Keratinocyte (primary cell): Measurements from ENCODE around the gene TRIL. TPM values are rescaled to one million over a fixed set of nuclear protein-coding genes. Genes with fewer than 3 reads are reported as not detected.

Source experiments
- DNase-seq: peaks from one replicate; pipeline ENCODE4 v3.0.0-alpha.2; 2011; ENCODE audit warnings: low read depth, missing footprints, low spot score
- FAIRE-seq: peaks from 2 replicates; lab custom pipeline; 2011; peaks lifted over from hg19 to GRCh38; lab: Jason Lieb, UNC
- H2AFZ ChIP-seq: 2 replicates; pipeline ENCODE4 v1.6.0; 2012; ENCODE audit warnings: low read length, control low read depth, inconsistent platforms; ENCODE audit not compliant: control insufficient read depth
- H3K27ac ChIP-seq: 2 replicates; pipeline ENCODE4 v1.5.1; 2011; ENCODE audit warnings: low read length; ENCODE audit not compliant: control insufficient read depth, insufficient read depth
- H3K27me3 ChIP-seq: 3 replicates; pipeline ENCODE4 v1.6.0; 2011; ENCODE audit warnings: low read length; ENCODE audit not compliant: control insufficient read depth, insufficient read depth; ENCODE audit errors: extremely low read depth
- H3K36me3 ChIP-seq, 2 experiments: 2 replicates in 1 of 2; 3 replicates in 1 of 2; pipeline ENCODE4 v1.5.1; 2011; ENCODE audit warnings: low read length in 2 of 2, mild to moderate bottlenecking in 1 of 2; ENCODE audit not compliant: control insufficient read depth in 2 of 2, insufficient read depth in 2 of 2; ENCODE audit errors: extremely low read depth in 1 of 2
- H3K4me1 ChIP-seq: 3 replicates; pipeline ENCODE4 v1.5.1; 2011; ENCODE audit warnings: low read length; ENCODE audit not compliant: control insufficient read depth, insufficient read depth; ENCODE audit errors: extremely low read depth
- H3K4me2 ChIP-seq: 3 replicates; pipeline ENCODE4 v1.6.0; 2011; ENCODE audit warnings: low read depth, low read length; ENCODE audit not compliant: control insufficient read depth, insufficient read depth; ENCODE audit errors: extremely low read depth
- H3K4me3 ChIP-seq, 3 experiments: fragments of 200-600 bp in 1 of 3; sonication (generic) in 1 of 3; 2 replicates in 2 of 3; 3 replicates in 1 of 3; pipeline ENCODE4 v1.5.1; 2011 to 2016; ENCODE audit warnings: low read length in 3 of 3, mild to moderate bottlenecking in 3 of 3, control low read depth in 2 of 3, inconsistent platforms in 1 of 3, low read depth in 1 of 3, mixed read lengths in 1 of 3, mixed run types in 1 of 3, moderate library complexity in 1 of 3; ENCODE audit not compliant: control insufficient read depth in 2 of 3, insufficient read depth in 2 of 3; ENCODE audit errors: extremely low read depth in 1 of 3
- H3K79me2 ChIP-seq: 2 replicates; pipeline ENCODE4 v1.6.0; 2012; ENCODE audit warnings: low read length; ENCODE audit not compliant: control insufficient read depth, insufficient read depth
- H3K9ac ChIP-seq: 3 replicates; pipeline ENCODE4 v1.6.0; 2011; ENCODE audit warnings: low read length; ENCODE audit not compliant: control insufficient read depth, insufficient read depth; ENCODE audit errors: extremely low read depth
- H3K9me1 ChIP-seq: 3 replicates; pipeline ENCODE4 v1.6.0; 2011; ENCODE audit warnings: low read length; ENCODE audit not compliant: control insufficient read depth, insufficient read depth; ENCODE audit errors: extremely low read depth
- H3K9me3 ChIP-seq: 2 replicates; pipeline ENCODE4 v1.5.1; 2012; ENCODE audit warnings: low read depth, low read length; ENCODE audit not compliant: control insufficient read depth
- H4K20me1 ChIP-seq: 3 replicates; pipeline ENCODE4 v1.6.0; 2011; ENCODE audit warnings: low read length; ENCODE audit not compliant: control insufficient read depth, insufficient read depth; ENCODE audit errors: extremely low read depth
- CTCF ChIP-seq, 3 experiments: IDR thresholded peaks in 1 of 3; conservative IDR thresholded peaks in 1 of 3; optimal IDR thresholded peaks in 1 of 3; 2 replicates in 2 of 3; 3 replicates in 1 of 3; pipeline versions ENCODE3 to v1.5.1; 2011; ENCODE audit warnings: low read length in 3 of 3, mild to moderate bottlenecking in 3 of 3, moderate library complexity in 2 of 3, control low read depth in 1 of 3, inconsistent platforms in 1 of 3; ENCODE audit not compliant: insufficient read depth in 2 of 3; ENCODE audit errors: extremely low read depth in 1 of 3
- EZH2 ChIP-seq: IDR thresholded peaks from one replicate; pipeline ENCODE4 v1.6.1; 2012; ENCODE audit warnings: inconsistent platforms, mild to moderate bottlenecking, low read length, moderate library complexity
- dilution Hi-C: fragments of 300-500 bp; cut with MboI; formaldehyde crosslinking; loops from one replicate; pipeline ENCODE4 v1.7.0; 2020; ENCODE audit warnings: low sequenced_read_pairs; ENCODE audit not compliant: extremely low pct_ligation_motif_present
- polyA plus RNA-seq, 5 experiments: library from polyadenylated mRNA; depleted of rRNA in 3 of 5; stranded (reverse) in 3 of 5; stranded (forward) in 1 of 5; unstranded in 1 of 5; fragments of >200 nt; gene quantifications; 1 replicate in 1 of 5; 2 replicates in 3 of 5; 3 replicates in 1 of 5; pipeline versions ENCODE4 v1.2.1 to v1.2.3, GENCODE V29; 2011 to 2012; ENCODE audit warnings: missing spikeins in 2 of 5, low read depth in 1 of 5, low replicate concordance in 1 of 5

Gene TRIL
- polyA plus RNA-seq, 1 donor (not counting 4 experiments of a cell fraction or from before 2014, with no cell fraction given), result 0.03 TPM

DNA sequence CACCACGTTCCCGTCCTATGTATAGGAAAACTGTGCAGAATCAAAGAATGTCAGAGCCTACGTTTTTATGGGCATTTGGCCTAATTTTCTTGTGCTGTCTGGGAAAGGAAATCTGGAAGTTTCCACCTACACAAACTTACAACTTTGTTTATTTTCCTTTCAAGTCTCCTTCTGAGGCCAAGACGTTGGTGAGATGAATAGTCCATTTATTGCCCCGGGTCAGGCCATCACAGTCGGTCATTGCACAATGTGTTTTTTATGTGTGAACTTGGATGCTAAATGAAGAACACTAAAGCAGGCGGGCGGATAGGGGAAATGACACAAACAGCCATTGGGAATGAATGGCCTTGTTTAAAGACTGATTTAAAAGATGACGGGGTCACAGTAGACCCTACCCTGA is 38.6 kb downstream of the TRIL start:
- FAIRE-seq, result no peak
- no peak overlapping the region for H3K4me2 ChIP-seq
- H3K79me2 ChIP-seq, result no peaks in the 10 kb centered on the region
- no peak overlapping the region for H3K9ac ChIP-seq
- H3K27ac ChIP-seq, result no peak overlapping the region
- no peak overlapping the region for H2AFZ ChIP-seq
- H4K20me1 ChIP-seq, result no peaks in the 10 kb centered on the region
- no peak overlapping the region for H3K4me3 ChIP-seq
- peaks cover 3% of the 10 kb centered on the region for H3K4me1 ChIP-seq
- no peaks in the 10 kb centered on the region for H3K36me3 ChIP-seq
- H3K27me3 ChIP-seq, result no peaks in the 10 kb centered on the region
- H3K9me3 ChIP-seq, result no peaks in the 10 kb centered on the region
- no peak for TF ChIP-seq EZH2
- TF ChIP-seq CTCF (optimal IDR thresholded peaks at IDR 0.05 in 1 of 3, IDR thresholded peaks at IDR 0.05 in 1 of 3, conservative IDR thresholded peaks at IDR 0.05 in 1 of 3; ENCODE audit: extremely low read depth in 1 of 3, insufficient read depth in 2 of 3, low read length in 3 of 3), result no peak
- no peak for DNase-seq
- no peaks in the 10 kb centered on the region for H3K9me1 ChIP-seq
- dilution Hi-C loops, result no loop called here

GRCh38 chr7:28908775-28909174 is 49.4 kb downstream of the TRIL start:
- Histone ChIP-seq H3K27ac (no peak overlapping the region), H3K9me1 (no peaks in the 10 kb centered on the region), H3K79me2 (no peaks in the 10 kb centered on the region), H3K27me3 (no peaks in the 10 kb centered on the region), H3K36me3 (no peaks in the 10 kb centered on the region), H2AFZ (no peak overlapping the region), H4K20me1 (no peaks in the 10 kb centered on the region), H3K4me3 (no peak overlapping the region), H3K4me2 (no peak overlapping the region), H3K9me3 (no peaks in the 10 kb centered on the region), H3K4me1 (peaks cover 4% of the 10 kb centered on the region), H3K9ac (no peak overlapping the region)
- DNase-seq (no peak), FAIRE-seq (no peak)
- dilution Hi-C loops, result no loop called here
- TF ChIP-seq EZH2, result no peak
- TF ChIP-seq CTCF (optimal IDR thresholded peaks at IDR 0.05 in 1 of 3, IDR thresholded peaks at IDR 0.05 in 1 of 3, conservative IDR thresholded peaks at IDR 0.05 in 1 of 3; ENCODE audit: extremely low read depth in 1 of 3, insufficient read depth in 2 of 3, low read length in 3 of 3), result no peak
